IMR-90 (cell line): ENCODE measurements around the gene PAK1IP1. TPM values are rescaled to one million over a fixed set of nuclear protein-coding genes. Genes with fewer than 3 reads are reported as not detected.

Experiments
- ATAC-seq: fragments of 200-7000 bp; cut with Tn5 transposase; 2 replicates; pipeline ENCODE4 v1.9.1; 2020; ENCODE audit warnings: low read depth, mild to moderate bottlenecking, moderate library complexity
- BruUV-seq: library from RNA; stranded (reverse); fragments of 400-500 nt; replicated peaks from 2 replicates; lab custom pipeline; 2021; lab: Mats Ljungman, UMichigan
- CTCF ChIA-PET: fragments of 300-600 bp; formaldehyde crosslinking; extraction: SDS; loops from one replicate; lab custom pipeline; 2021; ENCODE audit warnings: antibody characterized with exemption; lab: Yijun Ruan, JAX
- POLR2A ChIA-PET: fragments of 300-600 bp; sonication (Branson Sonifier 250); formaldehyde crosslinking; loops from one replicate; lab custom pipeline; 2022; ENCODE audit warnings: antibody characterized with exemption; ENCODE audit not compliant: unreplicated experiment; lab: Charles Lee
- DNase-seq: peaks from one replicate; pipeline ENCODE4 v3.0.0; 2013
- H2AFZ ChIP-seq: replicated peaks from 2 replicates; pipeline ENCODE3; 2013; ENCODE audit warnings: low read length, mild to moderate bottlenecking; ENCODE audit not compliant: poor library complexity
- H2AK5ac ChIP-seq: 2 replicates; pipeline ENCODE4 v1.6.1; 2013; ENCODE audit warnings: low read depth, low read length, inconsistent platforms
- H2AK9ac ChIP-seq: replicated peaks from 2 replicates; pipeline ENCODE3; 2013; ENCODE audit warnings: mild to moderate bottlenecking, low read depth, low read length, moderate library complexity; ENCODE audit not compliant: poor library complexity
- H2BK120ac ChIP-seq: 2 replicates; pipeline ENCODE4 v1.6.1; 2013; ENCODE audit warnings: low read depth, low read length, inconsistent platforms
- H2BK15ac ChIP-seq: 3 replicates; pipeline ENCODE4 v1.6.1; 2013; ENCODE audit warnings: low read depth, low read length, inconsistent platforms
- H2BK20ac ChIP-seq: 2 replicates; pipeline ENCODE4 v1.6.1; 2013; ENCODE audit warnings: low read depth, mild to moderate bottlenecking, inconsistent platforms, low read length, moderate library complexity
- H2BK5ac ChIP-seq: 2 replicates; pipeline ENCODE4 v1.6.1; 2013; ENCODE audit warnings: mild to moderate bottlenecking, low read depth, low read length, inconsistent platforms; ENCODE audit not compliant: poor library complexity, severe bottlenecking
- H3K14ac ChIP-seq: replicated peaks from 2 replicates; pipeline ENCODE4 v1.6.1; 2013; ENCODE audit warnings: low read depth, low read length, inconsistent platforms
- H3K18ac ChIP-seq: 2 replicates; pipeline ENCODE4 v1.6.1; 2013; ENCODE audit warnings: low read depth, low read length, control low read depth
- H3K23ac ChIP-seq: 2 replicates; pipeline ENCODE4 v1.6.1; 2013; ENCODE audit warnings: low read depth, low read length, inconsistent platforms
- H3K27ac ChIP-seq: 2 replicates; pipeline ENCODE4 v1.5.1; 2013; ENCODE audit warnings: mild to moderate bottlenecking, control low read depth, low read length; ENCODE audit not compliant: insufficient read depth
- H3K27me3 ChIP-seq: 2 replicates; pipeline ENCODE4 v1.6.1; 2013; ENCODE audit warnings: low read length; ENCODE audit not compliant: control insufficient read depth, insufficient read depth
- H3K36me3 ChIP-seq: 2 replicates; pipeline ENCODE4 v1.6.1; 2013; ENCODE audit warnings: low read length, mixed read lengths; ENCODE audit not compliant: control insufficient read depth, insufficient read depth
- H3K4ac ChIP-seq: 2 replicates; pipeline ENCODE4 v1.6.1; 2013; ENCODE audit warnings: low read depth, low read length, inconsistent platforms
- H3K4me1 ChIP-seq: 2 replicates; pipeline ENCODE4 v1.6.1; 2013; ENCODE audit warnings: low read length, mixed read lengths; ENCODE audit not compliant: control insufficient read depth, insufficient read depth
- H3K4me2 ChIP-seq: 2 replicates; pipeline ENCODE4 v1.6.1; 2013; ENCODE audit warnings: low read depth, mild to moderate bottlenecking, control low read depth, low read length, moderate library complexity
- H3K4me3 ChIP-seq: 2 replicates; pipeline ENCODE4 v1.5.1; 2013; ENCODE audit warnings: low read depth, mild to moderate bottlenecking, control low read depth, low read length, moderate library complexity; ENCODE audit not compliant: insufficient read depth
- H3K56ac ChIP-seq: 2 replicates; pipeline ENCODE4 v1.6.1; 2013; ENCODE audit warnings: low read length, inconsistent platforms; ENCODE audit not compliant: insufficient read depth; ENCODE audit errors: extremely low read depth
- H3K79me1 ChIP-seq, 2 experiments: 2 replicates each; pipeline ENCODE4 v1.6.1; 2013; ENCODE audit warnings: low read length in 2 of 2, inconsistent platforms in 1 of 2, low read depth in 1 of 2
- H3K9ac ChIP-seq: 2 replicates; pipeline ENCODE4 v1.6.1; 2013; ENCODE audit warnings: low read depth, low read length, control low read depth
- H3K9me1 ChIP-seq: 2 replicates; pipeline ENCODE4 v1.6.1; 2013; ENCODE audit warnings: low read length, inconsistent platforms; ENCODE audit not compliant: insufficient read depth
- H3K9me3 ChIP-seq: 2 replicates; pipeline ENCODE4 v1.6.1; 2013; ENCODE audit warnings: low read length; ENCODE audit not compliant: control insufficient read depth, insufficient read depth
- H4K20me1 ChIP-seq: 2 replicates; pipeline ENCODE4 v1.6.1; 2013; ENCODE audit warnings: low read length, inconsistent platforms; ENCODE audit not compliant: insufficient read depth
- H4K5ac ChIP-seq: 2 replicates; pipeline ENCODE4 v1.6.1; 2013; ENCODE audit warnings: mild to moderate bottlenecking, low read depth, low read length, control low read depth
- H4K8ac ChIP-seq, 2 experiments: 2 replicates each; pipeline ENCODE4 v1.6.1; 2013; ENCODE audit warnings: low read depth in 2 of 2, low read length in 2 of 2, control low read depth in 1 of 2, inconsistent platforms in 1 of 2
- H4K91ac ChIP-seq: 2 replicates; pipeline ENCODE4 v1.6.1; 2013; ENCODE audit warnings: low read depth, low read length, inconsistent platforms; ENCODE audit not compliant: insufficient read depth
- BHLHE40 ChIP-seq: fragments of 150-350 bp; IDR thresholded peaks from 2 replicates; pipeline ENCODE4 v1.6.1; 2016; ENCODE audit warnings: mild to moderate bottlenecking, low read depth, low read length
- CEBPB ChIP-seq: IDR thresholded peaks from 2 replicates; pipeline ENCODE4 v1.6.1; 2012; ENCODE audit warnings: low read depth, low read length, improper control_type of control experiment
- CHD1 ChIP-seq: IDR thresholded peaks from 2 replicates; pipeline ENCODE4 v1.6.1; 2012; ENCODE audit warnings: low read depth, low read length, improper control_type of control experiment
- ELK1 ChIP-seq: fragments of 150-350 bp; IDR thresholded peaks from 2 replicates; pipeline ENCODE4 v1.6.1; 2016; ENCODE audit warnings: low read depth, mild to moderate bottlenecking, low read length, moderate library complexity, borderline replicate concordance
- FOS ChIP-seq: fragments of 150-350 bp; IDR thresholded peaks from 2 replicates; pipeline ENCODE4 v1.6.1; 2016; ENCODE audit warnings: low read depth, low read length
- MAFK ChIP-seq: IDR thresholded peaks from 2 replicates; pipeline ENCODE4 v1.6.1; 2012; ENCODE audit warnings: low read depth, low read length, improper control_type of control experiment
- MAZ ChIP-seq: IDR thresholded peaks from 2 replicates; pipeline ENCODE4 v1.6.1; 2012; ENCODE audit warnings: low read depth, mild to moderate bottlenecking, low read length, improper control_type of control experiment, moderate library complexity, borderline replicate concordance
- MXI1 ChIP-seq: IDR thresholded peaks from 2 replicates; pipeline ENCODE4 v1.6.1; 2012; ENCODE audit warnings: low read depth, mild to moderate bottlenecking, low read length, moderate library complexity, borderline replicate concordance
- RAD21 ChIP-seq: IDR thresholded peaks from 2 replicates; pipeline ENCODE4 v1.6.1; 2012; ENCODE audit warnings: low read length, improper control_type of control experiment
- USF2 ChIP-seq: fragments of 150-350 bp; IDR thresholded peaks from 2 replicates; pipeline ENCODE4 v1.6.1; 2017; ENCODE audit warnings: mild to moderate bottlenecking, antibody characterized with exemption, low read length, low read depth
- WGBS, 2 experiments: methylation state at CpG; one replicate each; pipeline versions ENCODE4 v1.1.5 to v1.1.7; 2013; ENCODE audit warnings: missing lambda C conversion rate in 2 of 2; ENCODE audit not compliant: insufficient read length in 1 of 2; ENCODE audit errors: extremely low coverage in 2 of 2; 5-methylcytosine and 5-hydroxymethylcytosine counted together
- dilution Hi-C: fragments of 300-500 bp; cut with HindIII; formaldehyde crosslinking; loops from one replicate; pipeline ENCODE4 v1.14.3; 2018; ENCODE audit warnings: low sequenced_read_pairs; ENCODE audit not compliant: unreplicated experiment
- in situ Hi-C: fragments of 300-500 bp; cut with MboI; formaldehyde crosslinking; loops from 3 replicates; pipeline ENCODE4 v1.14.3; 2019; ENCODE audit warnings: low sequenced_read_pairs, inconsistent platforms, mixed read lengths
- intact Hi-C: fragments of 100-400 bp; cut with micrococcal nuclease; formaldehyde crosslinking; loops from 2 replicates; pipeline ENCODE4 v1.10.0; 2022
- polyA plus RNA-seq, 3 experiments: library from polyadenylated mRNA; depleted of rRNA; stranded (reverse); fragments of >200 nt; gene quantifications; 2 replicates each; pipeline ENCODE4 v1.2.3, GENCODE V29; 2012; ENCODE audit warnings: low replicate concordance in 1 of 3
- total RNA-seq: library from RNA; depleted of rRNA; stranded (reverse); fragments of >200 nt; gene quantifications from 2 replicates; pipeline ENCODE4 v1.2.3, GENCODE V29; 2012

The PAK1IP1 gene
- total and polyA plus RNA-seq, 2 of the 4 experiments (the other 2 are of a cell fraction) = 16.9 to 22.9 TPM

DNA sequence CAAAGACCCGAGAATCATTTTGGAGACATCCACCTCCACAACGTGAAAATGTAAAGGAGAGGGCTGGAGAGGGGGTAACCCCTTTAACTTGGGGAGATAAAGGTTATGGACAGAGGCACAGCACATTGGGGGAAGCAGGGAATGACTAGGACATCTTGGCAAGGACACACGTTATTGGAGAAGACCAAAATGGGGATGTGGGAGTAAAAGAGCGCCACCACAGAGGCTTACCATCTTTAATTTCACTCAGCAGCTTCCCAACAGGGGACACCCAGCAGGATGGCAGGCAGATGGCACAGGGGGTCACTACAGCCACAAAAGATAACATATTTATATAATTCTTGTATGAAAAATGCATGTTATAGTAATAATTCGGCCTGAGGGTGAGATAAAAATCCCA is 10.2 kb upstream of the PAK1IP1 start:
- BruUV-seq = no TSS peak
- no peak overlapping the region for H3K4me2 ChIP-seq
- no CpG with 5 or more reads among the region's 5 CpGs for whole genome bisulfite sequencing, 2 experiments

More for the DNA sequence above, 10.2 kb upstream of the PAK1IP1 start:
- H2BK15ac ChIP-seq = no peak overlapping the region
- TF ChIP-seq MAZ (no peak), FOS (no peak), BHLHE40 (no peak), MXI1 (no peak), CHD1 (no peak), USF2 (no peak), CEBPB (no peak), MAFK (no peak), RAD21 (no peak), ELK1 (no peak)
- no peak overlapping the region for H2AK5ac ChIP-seq
- POLR2A ChIA-PET = no interaction called here
- H2BK20ac ChIP-seq = no peak overlapping the region
- no peak overlapping the region for H3K18ac ChIP-seq
- DNase-seq = no peak
- H3K4me3 ChIP-seq = no peak overlapping the region
- H3K36me3 ChIP-seq = no peaks in the 10 kb centered on the region
- no peaks in the 10 kb centered on the region for H3K4me1 ChIP-seq
- no peaks in the 10 kb centered on the region for H3K79me1 ChIP-seq
- no peak overlapping the region for H4K8ac ChIP-seq
- no peak overlapping the region for H3K27ac ChIP-seq
- no peak overlapping the region for H4K91ac ChIP-seq
- H3K14ac ChIP-seq = no peak overlapping the region
- in situ Hi-C loops (no loop called here), intact Hi-C loops (no loop called here), dilution Hi-C loops (no loop called here)
- no peaks in the 10 kb centered on the region for H3K9me1 ChIP-seq
- H3K27me3 ChIP-seq = peaks cover 10% of the 10 kb centered on the region
- H2AK9ac ChIP-seq = no peak overlapping the region
- peak overlapping the region; percentile 14 for H2AFZ ChIP-seq
- no peak overlapping the region for H3K4ac ChIP-seq
- no peak for ATAC-seq
- no peak overlapping the region for H4K5ac ChIP-seq
- H3K9me3 ChIP-seq = no peaks in the 10 kb centered on the region
- no peak overlapping the region for H3K9ac ChIP-seq
- CTCF ChIA-PET = no interaction called here
- no peak overlapping the region for H3K56ac ChIP-seq
- no peaks in the 10 kb centered on the region for H4K20me1 ChIP-seq
- no peak overlapping the region for H2BK5ac ChIP-seq
- no peak overlapping the region for H2BK120ac ChIP-seq
- H3K23ac ChIP-seq = no peak overlapping the region
